ENCODE measurements around the gene GCK.

GCK gene

DNA sequence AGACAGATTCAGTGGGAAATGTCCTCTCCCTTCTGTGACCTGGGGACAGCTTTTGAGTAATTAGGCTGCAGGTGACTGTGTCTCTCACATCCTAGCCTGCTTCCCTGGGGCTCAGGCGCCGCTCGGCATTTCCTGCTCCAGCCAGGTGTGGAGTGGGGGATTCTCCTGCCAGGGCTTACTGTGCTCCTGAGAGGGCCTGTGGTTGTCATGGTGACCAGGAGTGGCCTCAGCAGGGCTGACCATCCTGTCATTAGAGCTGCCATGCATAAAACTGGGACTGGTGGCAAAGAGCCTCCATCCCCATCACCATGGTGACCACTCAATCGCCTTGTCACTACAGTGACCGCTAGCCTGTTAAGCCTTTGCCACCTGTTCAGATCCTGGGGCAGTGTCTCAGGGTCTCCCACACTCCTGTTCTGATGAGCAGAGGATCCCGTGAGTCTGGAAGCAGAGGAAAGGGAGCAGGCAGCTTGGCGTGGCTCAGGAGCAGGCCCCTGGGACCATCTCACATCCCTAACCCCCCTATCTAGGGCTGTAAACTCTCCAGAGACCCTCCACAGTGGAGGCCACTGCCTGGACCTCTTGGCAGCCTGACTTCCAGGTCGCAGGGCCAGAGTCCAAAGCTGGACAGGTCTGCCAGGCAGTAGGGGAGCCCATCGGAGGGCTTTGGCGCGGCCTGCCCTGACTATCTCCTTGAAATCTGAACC, at the start of gene GCK:
Gene GCK, minus strand, starts transcription at position 154 of the 707 bp plus-strand sequence. CDS start 486 bp downstream, outside the sequence.
- DNase-seq (ENCODE audit: low read depth in 1 of 2, low spot score in 1 of 2): no peak

DNA sequence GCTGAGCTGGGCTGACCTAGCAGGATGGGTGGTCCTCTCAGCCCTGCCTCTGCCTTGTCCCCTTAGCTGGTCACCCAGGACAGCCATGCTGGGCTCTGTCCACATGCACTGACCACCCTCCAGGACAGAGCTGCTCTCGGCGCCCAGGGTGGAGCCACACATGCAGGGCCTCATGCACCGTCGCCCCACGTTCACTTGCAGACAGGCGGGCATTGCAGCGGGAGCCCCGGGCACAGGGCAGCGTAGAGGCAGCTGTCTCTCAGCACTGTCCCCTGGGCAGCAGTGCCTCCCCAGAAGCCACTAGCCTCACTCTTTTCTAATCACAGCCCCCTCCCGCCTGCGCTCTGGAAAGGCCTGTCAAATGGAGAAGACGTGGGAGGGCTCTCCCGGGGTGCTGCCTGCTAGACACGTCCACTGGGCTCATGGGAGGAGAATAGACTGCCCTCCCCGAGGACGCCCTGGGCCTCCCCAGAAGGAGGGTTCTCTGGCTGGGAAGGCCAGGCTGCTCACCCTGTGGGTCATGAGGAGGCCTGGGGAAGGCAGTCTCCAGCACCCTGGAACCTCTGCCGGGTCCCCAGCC, 49.0 kb upstream of the GCK start:
- DNase-seq (ENCODE audit: low read depth in 1 of 2, low spot score in 1 of 2): no peak

DNA sequence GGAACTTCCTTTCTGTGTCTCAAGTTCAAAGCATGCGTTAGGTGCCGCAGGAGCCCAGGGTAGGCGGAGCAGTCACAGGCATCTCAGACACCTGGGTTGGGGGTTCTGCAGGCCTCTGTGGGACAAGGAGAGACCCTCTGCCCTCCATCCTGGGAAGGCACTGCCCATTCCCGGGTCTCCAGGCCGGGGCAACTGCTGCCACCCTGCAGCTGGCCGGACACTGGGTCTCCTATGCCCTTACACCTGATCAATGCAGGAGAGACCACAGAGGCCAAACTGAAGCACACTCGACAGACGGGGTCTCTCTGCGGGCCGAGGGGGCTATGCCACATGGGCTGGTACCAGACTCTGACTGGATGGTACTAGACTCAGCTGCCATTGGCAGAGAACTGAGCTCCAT, 48.5 kb upstream of the GCK start:
- DNase-seq (ENCODE audit: low read depth in 1 of 2, low spot score in 1 of 2): no peak

DNA sequence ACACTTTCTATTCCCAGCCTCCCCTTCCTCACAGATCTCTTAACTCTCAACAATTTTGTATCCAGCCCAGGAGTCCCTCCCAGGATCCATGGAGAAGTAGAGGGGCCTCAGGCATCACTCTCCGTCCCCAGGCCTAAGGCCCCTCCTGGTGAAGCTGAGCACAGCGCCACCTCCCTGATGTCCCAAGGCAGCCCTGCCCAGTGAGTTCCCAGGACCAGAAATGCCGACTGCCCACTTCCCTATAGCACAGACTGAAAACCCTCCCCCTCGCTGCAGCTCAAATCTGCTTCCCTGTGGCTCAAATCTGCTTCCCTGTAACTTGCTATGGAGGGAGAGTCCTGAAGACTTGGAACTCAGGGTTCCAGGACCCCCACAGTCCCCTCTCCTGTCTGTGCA, 47.1 kb upstream of the GCK start:
- no peak for DNase-seq (ENCODE audit: low read depth in 1 of 2, low spot score in 1 of 2)

- DNase-seq (ENCODE audit: low read depth in 1 of 2, low spot score in 1 of 2): no peak
These were observed 46.5 kb upstream of the GCK start for GRCh38 chr7:44235582-44236332.

- DNase-seq (ENCODE audit: low read depth in 1 of 2, low spot score in 1 of 2): no peak
These were observed 45.8 kb upstream of the GCK start for GRCh38 chr7:44235066-44235465.

GRCh38 chr7:44232901-44233715, 43.9 kb upstream of the GCK start:
- DNase-seq (ENCODE audit: low read depth in 1 of 2, low spot score in 1 of 2): no peak

DNA sequence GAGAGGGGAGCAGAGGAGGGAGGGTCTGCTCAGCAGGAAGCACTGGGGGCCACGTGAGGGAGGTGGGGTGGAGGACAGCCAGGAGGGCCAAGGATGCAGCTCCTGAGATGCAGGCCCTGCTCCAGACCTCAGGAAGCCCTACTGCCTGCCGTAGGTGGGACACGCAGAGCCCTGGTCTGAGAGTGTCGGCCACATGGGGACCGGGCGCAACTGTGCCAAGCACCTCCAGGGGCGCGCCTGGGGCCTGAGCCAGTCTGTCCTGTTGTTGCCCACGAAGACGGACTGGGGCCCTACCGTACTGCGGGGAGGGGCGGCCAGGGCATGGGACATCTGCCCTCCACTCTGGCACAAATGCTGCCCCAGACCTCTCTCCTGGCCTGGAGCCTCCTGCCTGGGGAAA, 43.2 kb upstream of the GCK start:
- no peak for DNase-seq (ENCODE audit: low read depth in 1 of 2, low spot score in 1 of 2)

- no peak for DNase-seq (ENCODE audit: low read depth in 1 of 2, low spot score in 1 of 2)
These were observed 41.8 kb upstream of the GCK start for GRCh38 chr7:44231088-44231487.

GRCh38 chr7:44230286-44230685, 41.0 kb upstream of the GCK start:
- DNase-seq (ENCODE audit: low read depth in 1 of 2, low spot score in 1 of 2): no peak

- DNase-seq (ENCODE audit: low read depth in 1 of 2, low spot score in 1 of 2): no peak
These were observed 40.4 kb upstream of the GCK start for GRCh38 chr7:44229546-44230105.

DNA sequence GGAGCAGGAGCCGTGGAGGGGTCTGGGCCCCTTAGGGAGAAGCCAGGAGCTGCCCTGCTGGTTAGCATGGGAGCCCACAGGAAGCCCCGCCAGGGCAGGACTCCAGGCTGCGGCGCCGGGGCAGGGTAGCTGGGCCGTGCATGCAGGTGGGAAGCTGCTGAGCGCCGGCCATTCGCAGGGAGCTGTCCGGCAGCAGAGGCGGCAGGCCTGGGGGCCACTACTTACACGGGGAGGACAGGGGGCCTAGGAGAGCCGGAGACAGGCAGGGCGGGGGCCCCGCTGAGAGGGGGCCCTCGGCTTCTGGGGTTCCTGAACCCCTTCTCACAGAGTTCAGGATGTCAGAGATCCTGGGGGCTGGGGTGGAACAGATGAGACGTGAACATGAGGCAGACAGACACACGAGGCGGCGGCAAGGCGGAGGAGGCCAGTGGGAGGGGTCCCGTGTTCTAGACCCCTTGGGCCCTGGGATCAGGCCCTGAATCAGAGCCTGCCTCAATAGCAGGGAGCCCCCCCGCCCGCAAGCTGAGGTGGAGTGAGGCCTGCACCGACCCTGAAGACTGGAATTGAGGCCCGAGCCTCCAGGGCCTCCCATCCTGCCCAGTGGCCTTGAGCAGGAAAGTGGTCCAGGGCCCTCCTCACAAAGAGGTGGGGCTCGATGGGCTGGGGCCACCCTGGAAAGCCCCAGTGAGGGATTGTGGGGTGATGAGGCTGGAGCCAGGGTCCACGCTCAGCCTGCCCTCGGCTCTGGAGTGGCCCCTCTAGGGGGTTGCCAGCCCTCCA, 39.5 kb upstream of the GCK start:
- no peak for DNase-seq (ENCODE audit: low read depth in 1 of 2, low spot score in 1 of 2)

- DNase-seq (ENCODE audit: low read depth in 1 of 2, low spot score in 1 of 2): no peak
These were observed 38.7 kb upstream of the GCK start for GRCh38 chr7:44227911-44228310.

DNA sequence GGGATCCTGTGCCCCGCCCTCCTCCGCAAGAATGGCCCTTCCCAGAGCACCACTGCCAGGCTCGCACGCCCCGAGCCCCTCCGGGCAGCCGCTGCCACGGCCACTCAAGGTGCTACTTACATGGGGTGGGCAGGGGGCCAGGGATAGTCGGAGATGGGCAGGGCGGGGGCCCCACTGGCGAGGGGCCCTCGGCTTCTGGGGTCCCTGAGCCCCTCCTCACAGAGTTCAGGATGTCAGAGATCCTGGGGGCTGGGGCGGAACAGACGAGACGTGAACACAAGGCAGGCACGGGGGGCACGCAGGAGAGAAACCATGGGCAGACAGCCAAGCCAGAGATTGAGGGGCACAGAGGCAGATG, 37.1 kb upstream of the GCK start:
- no peak for DNase-seq (ENCODE audit: low read depth in 1 of 2, low spot score in 1 of 2)

- DNase-seq (ENCODE audit: low read depth in 1 of 2, low spot score in 1 of 2): no peak
These were observed 36.5 kb upstream of the GCK start for GRCh38 chr7:44225566-44226395.

DNA sequence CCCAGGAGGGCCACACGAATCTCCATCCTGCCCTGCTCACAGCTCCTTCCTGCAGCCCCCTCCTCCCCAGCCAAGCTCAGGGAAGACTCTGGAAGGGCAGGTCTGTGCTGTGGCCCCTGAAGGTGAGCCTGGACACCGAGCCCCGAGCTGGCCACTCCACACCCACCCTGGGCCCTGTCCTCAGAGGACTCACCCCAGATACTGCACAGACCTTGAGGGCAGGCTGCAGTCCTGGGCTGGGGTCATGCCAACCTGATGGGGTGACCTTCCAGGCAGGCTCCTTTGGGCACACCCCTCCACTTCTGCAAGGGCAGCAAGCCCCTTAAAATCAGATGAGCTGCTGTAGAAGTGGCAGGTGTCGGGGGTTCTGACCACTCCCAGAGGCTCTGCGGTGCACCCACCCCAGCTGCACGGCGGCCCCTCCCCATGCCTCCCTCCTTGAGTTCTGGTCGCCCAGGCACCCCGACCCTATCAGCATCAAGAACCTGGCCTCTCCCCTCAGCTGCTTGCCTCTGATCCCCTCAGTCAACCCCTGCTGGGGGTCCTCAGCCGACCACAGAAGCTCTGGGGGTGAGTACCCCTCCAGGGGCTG, 35.8 kb upstream of the GCK start:
- no peak for DNase-seq (ENCODE audit: low read depth in 1 of 2, low spot score in 1 of 2)

- no peak for DNase-seq (ENCODE audit: low read depth in 1 of 2, low spot score in 1 of 2)
These were observed 35.1 kb upstream of the GCK start for GRCh38 chr7:44224080-44224973.

DNA sequence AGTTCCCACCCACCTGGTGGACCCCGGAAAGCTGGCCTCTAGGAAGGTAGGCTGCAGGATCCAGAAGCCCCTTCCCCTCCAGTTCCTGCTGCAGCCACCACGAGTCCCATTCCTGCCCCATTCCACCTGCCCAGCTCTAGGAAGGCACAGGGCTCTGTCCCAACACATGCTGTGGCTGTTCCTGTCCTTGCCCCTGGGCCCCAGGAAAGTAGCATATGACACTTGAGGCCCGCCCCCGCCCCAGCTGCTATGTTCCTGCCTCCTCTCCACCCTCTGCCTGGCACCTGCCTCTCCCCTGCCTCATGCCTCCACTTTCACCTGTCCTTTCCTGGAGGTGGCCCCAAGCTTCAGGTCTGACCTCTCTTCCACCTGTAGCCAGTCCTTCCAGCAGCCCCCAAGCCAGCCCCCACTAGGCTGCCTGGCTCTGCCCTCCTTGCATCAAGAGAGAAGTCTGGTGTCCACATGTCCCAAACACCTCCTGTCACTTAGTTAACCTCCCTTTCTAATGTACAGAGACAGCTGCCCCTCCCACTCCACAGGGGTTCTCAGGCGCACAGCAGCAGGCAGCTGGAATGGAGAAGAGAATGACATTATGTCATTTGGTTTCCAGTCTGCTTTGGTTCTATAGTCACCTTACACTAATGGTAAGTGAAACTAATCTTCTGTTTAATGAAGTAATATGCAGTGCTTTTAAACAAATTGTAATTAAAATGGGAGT, 34.3 kb upstream of the GCK start:
- DNase-seq (ENCODE audit: low read depth in 1 of 2, low spot score in 1 of 2): no peak

Data from stimulated activated CD4-positive, alpha-beta T cell treated with anti-CD3 and anti-CD28 coated beads, Interleukin-15, amount 100 ng/mL, for 1 hour (primary cell).